H1 (cell line): Measurements from ENCODE around the gene FBXL16. TPM values are rescaled to one million over a fixed set of nuclear protein-coding genes. Genes with fewer than 3 reads are reported as not detected.

Experiments used
- CTCF ChIA-PET: fragments of 300-600 bp; sonication (Branson Sonifier 250); formaldehyde crosslinking; loops from one replicate; lab custom pipeline; 2021; ENCODE audit not compliant: partially characterized antibody; lab: Charles Lee
- POLR2A ChIA-PET: fragments of 300-600 bp; sonication (Branson Sonifier 250); formaldehyde crosslinking; loops from one replicate; lab custom pipeline; 2021; ENCODE audit warnings: inconsistent platforms; ENCODE audit not compliant: partially characterized antibody; lab: Charles Lee
- DNase-seq, 2 experiments: peaks; one replicate each; pipeline versions ENCODE4 v3.0.0 to v3.0.0-alpha.2; 2010 to 2022; ENCODE audit warnings: low spot score in 2 of 2, low read depth in 1 of 2, mixed read lengths in 1 of 2
- FAIRE-seq: peaks from 2 replicates; lab custom pipeline; 2011; peaks lifted over from hg19 to GRCh38; lab: Jason Lieb, UNC
- H2AFZ ChIP-seq: 2 replicates; pipeline ENCODE4 v1.8.1; 2012; ENCODE audit warnings: low read length, inconsistent platforms
- H2AK5ac ChIP-seq: 2 replicates; pipeline ENCODE4 v1.6.1; 2013; ENCODE audit warnings: low read depth, low read length
- H2BK120ac ChIP-seq: replicated peaks from 2 replicates; pipeline ENCODE3; 2013; ENCODE audit warnings: low read depth, low read length, inconsistent platforms
- H2BK12ac ChIP-seq: 2 replicates; pipeline ENCODE4 v1.6.1; 2013; ENCODE audit warnings: low read depth, low read length
- H2BK15ac ChIP-seq: 2 replicates; pipeline ENCODE4 v1.6.1; 2013; ENCODE audit warnings: low read length
- H2BK20ac ChIP-seq: 2 replicates; pipeline ENCODE4 v1.6.1; 2013; ENCODE audit warnings: low read length
- H2BK5ac ChIP-seq: 2 replicates; pipeline ENCODE4 v1.6.1; 2013; ENCODE audit warnings: low read depth, low read length
- H3K14ac ChIP-seq: 2 replicates; pipeline ENCODE4 v1.6.1; 2013; ENCODE audit warnings: inconsistent platforms; ENCODE audit not compliant: insufficient read length
- H3K18ac ChIP-seq: 2 replicates; pipeline ENCODE4 v1.6.1; 2013; ENCODE audit warnings: low read length; ENCODE audit errors: extremely low read depth
- H3K23ac ChIP-seq: 2 replicates; pipeline ENCODE4 v1.6.1; 2013; ENCODE audit warnings: inconsistent platforms; ENCODE audit not compliant: insufficient read length
- H3K23me2 ChIP-seq: 2 replicates; pipeline ENCODE4 v1.6.1; 2013; ENCODE audit warnings: low read depth, low read length
- H3K27ac ChIP-seq: 2 replicates; pipeline ENCODE4 v1.6.1; 2011; ENCODE audit warnings: low read depth, low read length, inconsistent platforms
- H3K27me3 ChIP-seq, 4 experiments: replicated peaks in 1 of 4; 1 replicate in 1 of 4; 2 replicates in 3 of 4; pipeline versions ENCODE4 v1.6.1 to v1.8.1; 2011 to 2013; ENCODE audit warnings: low read length in 3 of 4, mild to moderate bottlenecking in 3 of 4, inconsistent platforms in 2 of 4, mixed read lengths in 2 of 4, moderate library complexity in 1 of 4; ENCODE audit not compliant: control insufficient read depth in 3 of 4, insufficient read depth in 3 of 4; ENCODE audit errors: extremely low read depth in 1 of 4
- H3K36me3 ChIP-seq, 4 experiments: 2 replicates each; pipeline versions ENCODE4 v1.6.1 to v1.8.1; 2011 to 2013; ENCODE audit warnings: mild to moderate bottlenecking in 4 of 4, low read length in 3 of 4, moderate library complexity in 2 of 4, control low read depth in 1 of 4, inconsistent platforms in 1 of 4; ENCODE audit not compliant: insufficient read depth in 4 of 4, control insufficient read depth in 2 of 4
- H3K4ac ChIP-seq: replicated peaks from 2 replicates; pipeline ENCODE3; 2013; ENCODE audit warnings: low read length, low read depth, mixed read lengths, inconsistent platforms; ENCODE audit not compliant: insufficient read length
- H3K4me1 ChIP-seq, 4 experiments: replicated peaks in 1 of 4; 1 replicate in 1 of 4; 2 replicates in 3 of 4; pipeline versions ENCODE4 v1.6.1 to v1.8.1; 2011 to 2013; ENCODE audit warnings: low read length in 3 of 4, inconsistent platforms in 2 of 4, mixed read lengths in 1 of 4; ENCODE audit not compliant: insufficient read depth in 4 of 4, control insufficient read depth in 3 of 4
- H3K4me2 ChIP-seq, 2 experiments: 2 replicates each; pipeline versions ENCODE4 v1.6.1 to v1.8.1; 2011 to 2013; ENCODE audit warnings: low read depth in 2 of 2, low read length in 2 of 2, control low read depth in 1 of 2, inconsistent platforms in 1 of 2, mild to moderate bottlenecking in 1 of 2; ENCODE audit not compliant: insufficient read depth in 1 of 2
- H3K4me3 ChIP-seq, 4 experiments: fragments of 200-600, 300-600 bp in 1 of 4; sonication (generic), shearing (Covaris generic), sonication (Bioruptor Twin) in 1 of 4; 2 replicates each; pipeline versions ENCODE4 v1.5.1 to v1.8.1; 2011 to 2016; ENCODE audit warnings: low read length in 4 of 4, low read depth in 3 of 4, control low read depth in 2 of 4, inconsistent platforms in 2 of 4, mild to moderate bottlenecking in 2 of 4, mixed read lengths in 1 of 4, moderate library complexity in 1 of 4; ENCODE audit not compliant: insufficient read depth in 2 of 4; ENCODE audit errors: extremely low read depth in 1 of 4
- H3K56ac ChIP-seq: replicated peaks from 2 replicates; pipeline ENCODE3; 2013; ENCODE audit warnings: low read depth, mild to moderate bottlenecking, mixed read lengths, low read length, inconsistent platforms; ENCODE audit not compliant: insufficient read length
- H3K79me1 ChIP-seq: 2 replicates; pipeline ENCODE4 v1.6.1; 2013; ENCODE audit warnings: low read depth, low read length, control low read depth
- H3K79me2 ChIP-seq, 2 experiments: 2 replicates each; pipeline versions ENCODE4 v1.6.1 to v1.8.1; 2012 to 2013; ENCODE audit warnings: low read length in 2 of 2, mild to moderate bottlenecking in 2 of 2, inconsistent platforms in 1 of 2; ENCODE audit not compliant: insufficient read depth in 2 of 2, control insufficient read depth in 1 of 2
- H3K9ac ChIP-seq, 4 experiments: replicated peaks in 1 of 4; 1 replicate in 1 of 4; 2 replicates in 3 of 4; pipeline versions ENCODE4 v1.6.1 to v1.8.1; 2011 to 2013; ENCODE audit warnings: low read depth in 3 of 4, low read length in 3 of 4, control low read depth in 2 of 4, mild to moderate bottlenecking in 2 of 4, moderate library complexity in 2 of 4, inconsistent platforms in 1 of 4; ENCODE audit errors: extremely low read depth in 1 of 4
- H3K9me3 ChIP-seq, 2 experiments: 2 replicates each; pipeline versions ENCODE4 v1.6.1 to v1.8.1; 2012 to 2013; ENCODE audit warnings: mild to moderate bottlenecking in 2 of 2, moderate library complexity in 2 of 2, control low read depth in 1 of 2, inconsistent platforms in 1 of 2, low read depth in 1 of 2, low read length in 1 of 2, mixed read lengths in 1 of 2; ENCODE audit not compliant: insufficient read depth in 2 of 2
- H4K20me1 ChIP-seq, 2 experiments: replicated peaks in 1 of 2; 2 replicates each; pipeline versions ENCODE3 to v1.8.1; 2011 to 2013; ENCODE audit warnings: inconsistent platforms in 2 of 2, low read length in 2 of 2, mild to moderate bottlenecking in 1 of 2; ENCODE audit not compliant: insufficient read depth in 2 of 2, control insufficient read depth in 1 of 2
- H4K5ac ChIP-seq: 2 replicates; pipeline ENCODE4 v1.6.1; 2013; ENCODE audit warnings: low read length, low read depth, mixed read lengths, inconsistent platforms; ENCODE audit not compliant: insufficient read length
- H4K8ac ChIP-seq: 2 replicates; pipeline ENCODE4 v1.8.0; 2013; ENCODE audit warnings: mild to moderate bottlenecking, moderate library complexity, low read length, inconsistent platforms; ENCODE audit not compliant: insufficient read depth; ENCODE audit errors: extremely low read depth
- H4K91ac ChIP-seq: replicated peaks from 2 replicates; pipeline ENCODE3; 2013; ENCODE audit warnings: low read length, mixed read lengths, inconsistent platforms; ENCODE audit not compliant: insufficient read length
- BACH1 ChIP-seq: IDR thresholded peaks from 2 replicates; pipeline ENCODE4 v1.6.1; 2012; ENCODE audit warnings: low read length, improper control_type of control experiment
- RXRA ChIP-seq: IDR thresholded peaks from 2 replicates; pipeline ENCODE4 v1.6.1; 2011; ENCODE audit warnings: low read depth, mild to moderate bottlenecking, low read length, moderate library complexity; ENCODE audit not compliant: insufficient read depth
- SIX5 ChIP-seq: IDR thresholded peaks from 2 replicates; pipeline ENCODE4 v1.6.1; 2011; ENCODE audit warnings: mild to moderate bottlenecking, low read depth, low read length
- WGBS, 2 experiments: shearing (Covaris generic) in 1 of 2; methylation state at CpG; one replicate each; pipeline versions ENCODE4 v1.1.6 to v1.1.7; 2013 to 2015; ENCODE audit warnings: low lambda C conversion rate in 2 of 2, mixed read lengths in 2 of 2, inconsistent platforms in 1 of 2, low coverage in 1 of 2, missing lambda C conversion rate in 1 of 2; ENCODE audit not compliant: insufficient replicate concordance in 2 of 2, insufficient coverage in 1 of 2, insufficient read length in 1 of 2; ENCODE audit errors: extremely low coverage in 1 of 2, missing lambda C conversion rate in 1 of 2; 5-methylcytosine and 5-hydroxymethylcytosine counted together
- polyA plus RNA-seq, 7 experiments: library from polyadenylated mRNA; depleted of rRNA in 3 of 7; stranded (reverse) in 5 of 7; unstranded in 2 of 7; fragments of >200 nt in 5 of 7; fragments of 200-250 nt in 2 of 7; gene quantifications; 1 replicate in 5 of 7; 2 replicates in 1 of 7; 4 replicates in 1 of 7; pipeline versions ENCODE4 v1.2.1 to v1.2.3, GENCODE V29; 2011 to 2013; ENCODE audit warnings: missing spikeins in 2 of 7, mixed read lengths in 2 of 7
- total RNA-seq: library from RNA; stranded (reverse); fragmentation: NEBNext Ultra II Directional; extraction: Animal tissue kit (Norgen Biotek cat#: 25700); gene quantifications from 2 replicates; pipeline ENCODE4 v1.2.1, GENCODE V29; 2021

The FBXL16 gene
- total and polyA plus RNA-seq, 2 of the 8 experiments (the other 6 are each of a cell fraction or from before 2014, with no cell fraction given): 12.5 to 12.8 TPM

GRCh38 chr16:672371-672770, 33.2 kb downstream of the FBXL16 start:
- Histone ChIP-seq H4K91ac (no peak overlapping the region), H3K27me3 (peaks cover 0 to 2% (median 0%) of the 10 kb centered on the region in 4 experiments; a peak in 2 of 7 replicates), H3K14ac (no peak overlapping the region), H3K56ac (no peak overlapping the region), H2AK5ac (no peak overlapping the region), H3K9me3 (no peaks in the 10 kb centered on the region), H3K27ac (no peak overlapping the region), H2BK20ac (no peak overlapping the region), H3K4me2 (no peak overlapping the region), H3K79me1 (peaks cover 13% of the 10 kb centered on the region), H3K23me2 (peaks cover 12% of the 10 kb centered on the region), H4K5ac (no peak overlapping the region), H3K18ac (no peak overlapping the region), H3K36me3 (peaks cover 14 to 44% (median 33%) of the 10 kb centered on the region in 4 experiments), H4K8ac (no peak overlapping the region), H2BK12ac (no peak overlapping the region), H2BK15ac (no peak overlapping the region), H2BK120ac (no peak overlapping the region), H4K20me1 (peaks cover 5 to 27% of the 10 kb centered on the region in 2 experiments), H3K4me3 (no peak overlapping the region), H3K9ac (no peak overlapping the region), H3K79me2 (peaks cover 0 to 13% of the 10 kb centered on the region in 2 experiments; a peak in 1 of 4 replicates), H3K4ac (no peak overlapping the region), H2AFZ (no peak overlapping the region), H3K23ac (no peak overlapping the region), H3K4me1 (peaks cover 0 to 27% (median 24%) of the 10 kb centered on the region in 4 experiments; a peak in 6 of 7 replicates), H2BK5ac (no peak overlapping the region)
- 93% methylated on average over 18 of the region's 19 CpGs; no CpG with 5 or more reads in 1 of the 2 experiments for WGBS, 2 experiments
- FAIRE-seq (no peak), DNase-seq (no peak)
- POLR2A ChIA-PET: interaction anchor here (1.0 to 17.4 kb wide), 4 partner anchors 6 to 40 kb away, joined by 3 to 214 read pairs (median 108); partner anchors contain the start of genes JMJD8, RHBDL1, RHOT2 and STUB1
- TF ChIP-seq SIX5 (no peak), BACH1 (no peak), RXRA (no peak)
- CTCF ChIA-PET: interaction anchor here (1.3 to 12.0 kb wide), 4 partner anchors 12 to 90 kb away, joined by 5 to 75 read pairs (median 5); partner anchors contain the start of gene WDR24
